Common myeloid progenitor, CD34-positive (primary cell): ENCODE measurements around the gene COX4I1.
"Not testable (repeated sequence)": the region's sequence is repeated elsewhere in the genome, so short reads cannot be mapped to it uniquely, and the experiment has no call there.

ENCODE experiments used
- CTCF ChIA-PET: fragments of 350-600 bp; sonication (Branson Sonifier 250); formaldehyde crosslinking; loops from one replicate; lab custom pipeline; 2021; ENCODE audit warnings: antibody characterized with exemption; lab: Charles Lee
- POLR2A ChIA-PET: fragments of 350-600 bp; sonication (Branson Sonifier 250); formaldehyde crosslinking; loops from one replicate; lab custom pipeline; 2021; ENCODE audit warnings: antibody characterized with exemption; lab: Charles Lee
- DNase-seq, 3 donors: peaks; one replicate each; pipeline versions ENCODE4 v3.0.0 to v3.0.0-alpha.2; 2013
- H3K27ac ChIP-seq, 2 experiments: 1 replicate in 1 of 2; 2 replicates in 1 of 2; pipeline ENCODE4 v1.7.0; 2013; ENCODE audit warnings: inconsistent platforms in 2 of 2, low read length in 2 of 2, mild to moderate bottlenecking in 2 of 2, low read depth in 1 of 2, moderate library complexity in 1 of 2; ENCODE audit not compliant: severe bottlenecking in 2 of 2, insufficient read depth in 1 of 2, poor library complexity in 1 of 2
- H3K27me3 ChIP-seq, 5 experiments: replicated peaks in 2 of 5; 1 replicate in 3 of 5; 2 replicates in 2 of 5; pipeline versions ENCODE4 v1.6.1 to v1.7.0; 2013; ENCODE audit warnings: low read length in 4 of 5, mild to moderate bottlenecking in 2 of 5, moderate library complexity in 2 of 5, inconsistent platforms in 1 of 5; ENCODE audit not compliant: insufficient read depth in 5 of 5, control insufficient read depth in 4 of 5
- H3K36me3 ChIP-seq, 4 experiments: 1 replicate in 2 of 4; 2 replicates in 2 of 4; pipeline versions ENCODE4 v1.6.1 to v1.7.0; 2013; ENCODE audit warnings: low read length in 3 of 4, control low read depth in 1 of 4, mild to moderate bottlenecking in 1 of 4; ENCODE audit not compliant: control insufficient read depth in 4 of 4, insufficient read depth in 4 of 4
- H3K4me1 ChIP-seq, 4 experiments: 1 replicate in 3 of 4; 2 replicates in 1 of 4; pipeline versions ENCODE4 v1.6.1 to v1.7.1; 2013; ENCODE audit warnings: low read length in 3 of 4, mild to moderate bottlenecking in 3 of 4, control low read depth in 1 of 4, inconsistent platforms in 1 of 4, moderate library complexity in 1 of 4; ENCODE audit not compliant: control insufficient read depth in 4 of 4, insufficient read depth in 4 of 4; ENCODE audit errors: control extremely low read depth in 1 of 4
- H3K4me3 ChIP-seq, 7 experiments: 1 replicate in 4 of 7; 2 replicates in 3 of 7; pipeline versions ENCODE4 v1.5.1 to v1.7.0; 2013; ENCODE audit warnings: mild to moderate bottlenecking in 7 of 7, low read length in 6 of 7, moderate library complexity in 6 of 7, inconsistent platforms in 2 of 7, low read depth in 2 of 7, control low read depth in 1 of 7; ENCODE audit not compliant: insufficient read depth in 4 of 7, control insufficient read depth in 1 of 7; ENCODE audit errors: extremely low read depth in 1 of 7
- H3K9me3 ChIP-seq, 5 experiments: 1 replicate in 4 of 5; 2 replicates in 1 of 5; pipeline versions ENCODE4 v1.6.1 to v1.7.1; 2013; ENCODE audit warnings: low read length in 4 of 5, mild to moderate bottlenecking in 2 of 5, inconsistent platforms in 1 of 5, low read depth in 1 of 5, moderate library complexity in 1 of 5; ENCODE audit not compliant: control insufficient read depth in 4 of 5, insufficient read depth in 2 of 5; ENCODE audit errors: control extremely low read depth in 1 of 5
- WGBS: methylation state at CpG from one replicate; pipeline ENCODE4 v1.1.5; 2013; ENCODE audit not compliant: insufficient coverage; 5-methylcytosine and 5-hydroxymethylcytosine counted together

COX4I1 gene

DNA sequence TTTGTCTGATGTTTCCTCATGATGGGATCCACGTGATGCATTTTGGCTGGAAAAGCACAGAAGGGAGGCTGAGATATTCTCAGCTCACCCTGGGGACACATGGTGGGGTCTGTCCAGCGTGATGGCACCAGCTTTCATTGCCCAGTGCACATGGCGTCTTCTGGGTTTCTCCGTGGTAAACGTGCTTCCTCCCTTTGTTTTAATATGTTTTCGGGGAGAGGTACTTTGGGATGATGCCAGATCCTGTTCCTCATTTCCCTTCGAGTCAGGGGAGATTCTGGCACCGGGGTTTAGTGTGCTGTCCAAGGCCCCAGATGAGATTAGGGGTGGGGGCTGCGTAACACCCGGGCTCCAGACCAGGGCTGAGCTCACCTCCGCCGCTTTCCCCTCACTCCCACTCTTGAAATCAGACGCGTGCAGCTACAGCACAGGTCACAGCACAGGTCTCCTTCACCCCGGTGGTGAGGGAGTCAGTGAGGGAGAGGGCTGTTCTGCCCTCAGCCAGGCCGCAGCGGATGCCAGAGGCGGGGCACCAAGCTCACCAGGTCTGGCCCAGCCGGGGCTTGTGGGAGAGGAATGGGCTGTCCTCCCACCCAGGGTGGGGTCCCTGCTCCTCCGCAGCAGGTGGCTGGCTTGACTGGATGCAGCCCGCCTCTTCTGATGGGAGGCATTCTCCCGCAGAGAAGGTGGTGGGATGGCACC is 33.9 kb downstream of the COX4I1 start:
- ChIA-PET POLR2A (interaction anchor here (0.5 kb wide), 1 partner anchor 20 kb away, joined by 7 read pairs; no protein-coding TSS in a partner anchor), CTCF (no interaction called here)
- Histone ChIP-seq H3K27me3 (peaks cover 0 to 40% (median 4%) of the 10 kb centered on the region in 5 experiments), H3K4me1 (peaks cover 2 to 19% (median 14%) of the 10 kb centered on the region in 4 experiments), H3K36me3 (no peaks in the 10 kb centered on the region), H3K4me3 (no peak overlapping the region), H3K27ac (no peak overlapping the region), H3K9me3 (peaks cover 0 to 2% (median 0%) of the 10 kb centered on the region in 5 experiments)
- DNase-seq, result no peak
- 70% methylated on average over 18 of the region's 22 CpGs for WGBS

DNA sequence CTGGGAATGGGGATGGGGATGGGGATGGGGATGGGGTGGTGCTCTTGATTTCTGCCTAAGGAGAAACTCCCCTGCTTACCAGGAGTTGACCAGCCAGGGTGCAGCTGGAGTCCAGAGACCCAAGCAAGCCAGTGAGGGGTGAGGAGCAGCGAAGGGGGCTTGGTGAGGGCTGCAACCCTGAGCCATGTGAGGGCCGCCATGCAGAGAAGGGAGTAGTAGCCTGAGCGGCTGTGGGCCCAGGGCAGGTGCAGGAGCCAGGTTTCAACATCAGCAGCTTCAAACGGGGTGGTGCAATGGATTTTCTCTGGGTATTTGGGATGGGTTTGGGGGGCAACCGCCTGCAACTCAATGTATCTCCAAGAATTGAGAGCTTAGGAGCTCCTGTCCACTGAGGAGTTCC is 35.2 kb downstream of the COX4I1 start:
- Histone ChIP-seq H3K27me3 (peaks cover 0 to 40% (median 4%) of the 10 kb centered on the region in 5 experiments), H3K4me1 (peaks cover 0 to 6% (median 5%) of the 10 kb centered on the region in 4 experiments), H3K9me3 (peaks cover 0 to 2% (median 0%) of the 10 kb centered on the region in 5 experiments), H3K27ac (no peak overlapping the region), H3K36me3 (no peaks in the 10 kb centered on the region), H3K4me3 (no peak overlapping the region)
- WGBS, result 100% methylated on average over 5 of the region's 5 CpGs
- CTCF ChIA-PET, result no interaction called here
- DNase-seq, result no peak
- POLR2A ChIA-PET, result no interaction called here

DNA sequence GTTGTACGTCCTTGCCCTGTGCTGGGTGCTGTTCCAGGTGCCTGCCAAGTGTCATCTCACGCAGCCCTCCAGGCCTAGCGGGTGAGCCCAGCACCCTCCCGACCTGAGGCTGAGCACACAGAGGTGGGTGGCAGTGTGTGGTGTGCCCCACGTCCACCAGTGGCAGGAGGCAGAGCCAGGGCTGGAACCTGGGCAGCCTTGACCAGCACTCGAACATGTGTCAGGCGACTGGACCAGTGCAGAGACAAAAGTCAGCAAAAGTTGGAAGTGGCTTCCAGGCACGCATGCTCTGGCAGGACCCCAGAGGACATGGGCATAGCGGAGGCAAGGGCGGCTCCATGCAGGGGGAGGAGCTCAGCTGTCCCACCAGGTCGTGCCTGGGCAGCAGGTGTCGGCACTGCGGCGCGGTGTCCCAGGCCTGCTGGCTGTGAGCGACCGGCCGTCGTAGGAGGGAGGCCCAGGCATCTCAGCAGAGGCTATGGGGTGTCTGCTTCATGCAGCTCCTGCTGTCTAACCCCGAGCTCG is 35.8 kb downstream of the COX4I1 start:
- WGBS, result 93% methylated on average over 19 of the region's 21 CpGs
- ChIA-PET POLR2A (no interaction called here), CTCF (interaction anchor here (0.9 to 1.3 kb wide), 2 partner anchors 13 to 16 kb away, joined by 3 to 4 read pairs; no protein-coding TSS in a partner anchor)
- peaks cover 0 to 2% (median 0%) of the 10 kb centered on the region in 5 experiments for H3K9me3 ChIP-seq
- no peak for DNase-seq
- H3K27me3 ChIP-seq, result peaks cover 0 to 34% (median 4%) of the 10 kb centered on the region in 5 experiments
- peaks cover 0 to under 1% (median 0%) of the 10 kb centered on the region in 4 experiments for H3K4me1 ChIP-seq
- H3K4me3 ChIP-seq, result no peak overlapping the region
- no peak overlapping the region for H3K27ac ChIP-seq
- no peaks in the 10 kb centered on the region for H3K36me3 ChIP-seq

DNA sequence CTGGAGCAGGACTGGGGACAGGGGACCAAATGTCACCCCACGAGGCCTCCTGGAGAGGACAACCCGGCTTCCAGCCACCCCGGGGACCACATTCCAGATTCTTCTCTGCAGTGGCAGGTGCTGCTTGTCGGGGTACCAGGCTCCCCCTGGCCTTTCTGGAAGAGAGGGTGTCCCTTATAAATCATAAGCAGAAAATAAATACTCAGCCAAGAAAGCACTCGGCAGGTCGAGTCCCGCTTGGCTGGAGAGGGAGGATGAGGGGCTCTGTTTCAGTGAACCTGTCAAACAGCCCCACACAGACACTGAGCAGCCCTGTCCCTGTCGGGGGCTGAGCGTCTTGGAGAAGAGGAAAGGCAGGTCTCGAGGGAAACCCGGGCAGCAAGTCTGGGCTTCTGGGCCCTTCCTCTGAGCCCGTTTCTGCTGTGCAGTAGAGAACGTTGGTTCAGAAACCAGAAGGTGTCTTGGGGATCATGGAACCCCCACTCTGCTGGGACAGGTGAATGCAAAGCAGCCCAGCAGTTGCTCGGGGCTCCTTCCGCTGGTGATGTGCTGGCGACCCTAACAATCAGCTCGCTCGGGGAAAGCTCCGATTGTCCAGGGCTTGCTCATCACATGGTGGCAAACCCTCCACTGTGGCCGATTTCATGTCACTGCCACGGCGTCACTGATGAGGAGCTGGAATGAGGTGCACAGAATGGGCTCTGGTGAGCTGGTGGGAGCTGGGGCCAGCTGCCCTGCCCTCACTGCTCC is 36.6 kb downstream of the COX4I1 start:
- peaks cover 0 to 2% (median 0%) of the 10 kb centered on the region in 5 experiments for H3K9me3 ChIP-seq
- ChIA-PET CTCF (interaction anchor here (0.9 to 1.3 kb wide), 2 partner anchors 14 to 16 kb away, joined by 3 to 4 read pairs; no protein-coding TSS in a partner anchor), POLR2A (no interaction called here)
- no peaks in the 10 kb centered on the region for H3K4me1 ChIP-seq
- no peak for DNase-seq
- H3K27ac ChIP-seq, result no peak overlapping the region
- H3K4me3 ChIP-seq, result no peak overlapping the region
- H3K36me3 ChIP-seq, result no peaks in the 10 kb centered on the region
- WGBS, result 96% methylated on average over 20 of the region's 22 CpGs
- H3K27me3 ChIP-seq, result peaks cover 0 to 30% (median 3%) of the 10 kb centered on the region in 5 experiments

DNA sequence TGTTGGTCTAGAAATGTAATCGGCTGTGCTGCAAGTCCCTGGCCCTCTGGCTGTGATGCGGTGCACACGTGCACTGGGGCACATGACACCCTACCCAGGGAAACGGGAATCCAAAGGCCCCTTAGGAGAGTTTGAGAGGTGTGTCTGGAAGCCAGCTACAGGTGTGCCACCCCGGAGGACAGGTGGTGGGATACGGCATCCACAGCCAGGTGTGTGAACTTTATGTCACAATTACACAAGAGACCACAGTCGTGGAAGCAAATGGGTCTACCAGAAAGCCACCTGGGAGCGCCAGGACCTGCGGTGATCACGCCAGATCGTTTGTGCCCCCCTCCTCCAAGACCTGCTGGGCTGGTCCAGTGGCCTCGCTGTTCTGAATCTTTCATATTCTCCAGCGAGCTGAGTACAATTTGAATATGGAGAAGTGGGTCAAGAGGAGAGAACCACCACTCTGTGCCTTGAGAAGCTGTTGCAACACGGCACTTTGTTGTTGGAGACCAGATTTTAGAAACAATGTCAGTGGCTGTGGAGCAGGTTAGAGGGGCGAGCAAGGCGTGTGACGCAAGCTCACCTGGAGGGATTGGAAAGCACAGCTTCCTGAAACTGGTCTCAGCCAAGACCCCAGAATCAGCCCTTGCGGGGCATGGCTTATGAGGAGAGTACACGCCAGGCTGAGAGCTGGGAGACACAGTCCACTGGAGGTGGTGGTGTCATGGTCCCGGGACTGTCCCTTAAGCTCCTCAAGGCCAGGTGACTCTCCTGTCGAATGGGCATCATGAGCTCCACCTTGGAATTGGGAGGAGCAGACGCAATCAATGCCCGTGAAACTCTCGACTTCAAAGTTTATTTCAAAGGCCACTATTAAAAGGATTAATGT is 37.4 kb downstream of the COX4I1 start:
- no peaks in the 10 kb centered on the region for H3K4me1 ChIP-seq
- 94% methylated on average over 21 of the region's 24 CpGs for WGBS
- ChIA-PET CTCF (interaction anchor here (1.2 to 1.9 kb wide), 3 partner anchors 15 to 56 kb away, joined by 3 to 5 read pairs (median 4); no protein-coding TSS in a partner anchor), POLR2A (no interaction called here)
- H3K9me3 ChIP-seq, result peaks cover 0 to 2% (median 0%) of the 10 kb centered on the region in 5 experiments
- H3K4me3 ChIP-seq, result no peak overlapping the region
- no peak for DNase-seq
- no peaks in the 10 kb centered on the region for H3K36me3 ChIP-seq
- peaks cover 0 to 28% (median 0%) of the 10 kb centered on the region in 5 experiments for H3K27me3 ChIP-seq
- no peak overlapping the region for H3K27ac ChIP-seq

DNA sequence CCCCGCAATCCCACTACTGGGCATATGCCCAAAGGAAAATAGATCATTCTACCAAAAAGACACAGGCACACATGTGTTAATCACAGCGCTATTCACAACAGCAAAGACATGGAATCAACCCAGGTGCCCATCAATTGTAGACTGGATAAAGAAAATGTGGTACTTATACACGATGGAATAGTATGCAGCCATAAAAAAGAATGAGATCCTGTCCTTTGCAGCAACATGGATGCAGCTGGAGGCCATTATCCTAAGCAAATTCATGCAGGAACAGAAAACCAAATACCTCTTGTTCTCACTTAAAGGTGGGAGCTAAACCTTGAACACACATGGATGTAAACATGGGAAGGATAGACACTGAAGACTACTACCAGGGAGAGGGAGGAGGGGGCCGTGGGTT is 38.2 kb downstream of the COX4I1 start:
- H3K9me3 ChIP-seq, DNase-seq, POLR2A ChIA-PET, H3K4me3 ChIP-seq, H3K27ac ChIP-seq, H3K4me1 ChIP-seq, H3K36me3 ChIP-seq: not testable (repeated sequence)
- 100% methylated on average over 1 of the region's 4 CpGs for WGBS
- peaks cover 0 to 24% (median 0%) of the 10 kb centered on the region in 5 experiments for H3K27me3 ChIP-seq
- CTCF ChIA-PET, result interaction anchor here (0.8 to 1.9 kb wide), 4 partner anchors 18 to 149 kb away, joined by 3 to 5 read pairs (median 4); no protein-coding TSS in a partner anchor
